Measurements from ENCODE around the gene KHDC1L.

The KHDC1L gene

DNA sequence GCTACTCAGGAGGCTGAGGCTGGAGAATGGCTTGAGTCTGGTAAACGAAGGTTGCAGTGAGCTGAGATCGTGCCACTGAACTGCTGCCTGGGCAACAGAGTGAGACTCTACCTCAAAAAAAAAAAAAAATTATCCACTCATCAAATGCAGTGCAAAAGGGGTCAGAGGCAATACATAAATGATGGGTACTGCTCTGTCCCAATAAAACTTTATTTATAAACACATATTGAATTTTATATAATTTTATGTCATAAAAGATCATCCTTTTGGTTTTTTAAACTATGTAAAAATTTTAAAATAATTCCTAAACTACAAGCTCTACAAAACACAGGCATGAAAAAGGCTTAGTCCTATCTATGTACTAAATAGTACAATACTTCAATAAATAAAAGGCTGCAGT lies 27.4 kb upstream of the KHDC1L start:
- DNase-seq (ENCODE audit: low spot score) = no peak
- in situ Hi-C loops (cut with MboI; ENCODE audit: low sequenced_read_pairs, unreplicated experiment) = no loop called here
- TF ChIP-seq, protein P1, sequence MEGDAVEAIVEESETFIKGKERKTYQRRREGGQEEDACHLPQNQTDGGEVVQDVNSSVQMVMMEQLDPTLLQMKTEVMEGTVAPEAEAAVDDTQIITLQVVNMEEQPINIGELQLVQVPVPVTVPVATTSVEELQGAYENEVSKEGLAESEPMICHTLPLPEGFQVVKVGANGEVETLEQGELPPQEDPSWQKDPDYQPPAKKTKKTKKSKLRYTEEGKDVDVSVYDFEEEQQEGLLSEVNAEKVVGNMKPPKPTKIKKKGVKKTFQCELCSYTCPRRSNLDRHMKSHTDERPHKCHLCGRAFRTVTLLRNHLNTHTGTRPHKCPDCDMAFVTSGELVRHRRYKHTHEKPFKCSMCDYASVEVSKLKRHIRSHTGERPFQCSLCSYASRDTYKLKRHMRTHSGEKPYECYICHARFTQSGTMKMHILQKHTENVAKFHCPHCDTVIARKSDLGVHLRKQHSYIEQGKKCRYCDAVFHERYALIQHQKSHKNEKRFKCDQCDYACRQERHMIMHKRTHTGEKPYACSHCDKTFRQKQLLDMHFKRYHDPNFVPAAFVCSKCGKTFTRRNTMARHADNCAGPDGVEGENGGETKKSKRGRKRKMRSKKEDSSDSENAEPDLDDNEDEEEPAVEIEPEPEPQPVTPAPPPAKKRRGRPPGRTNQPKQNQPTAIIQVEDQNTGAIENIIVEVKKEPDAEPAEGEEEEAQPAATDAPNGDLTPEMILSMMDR (IDR thresholded peaks at IDR 0.05; ENCODE audit: borderline replicate concordance, control extremely low read depth, extremely low read depth, insufficient read depth, missing control alignments) = no peak

DNA sequence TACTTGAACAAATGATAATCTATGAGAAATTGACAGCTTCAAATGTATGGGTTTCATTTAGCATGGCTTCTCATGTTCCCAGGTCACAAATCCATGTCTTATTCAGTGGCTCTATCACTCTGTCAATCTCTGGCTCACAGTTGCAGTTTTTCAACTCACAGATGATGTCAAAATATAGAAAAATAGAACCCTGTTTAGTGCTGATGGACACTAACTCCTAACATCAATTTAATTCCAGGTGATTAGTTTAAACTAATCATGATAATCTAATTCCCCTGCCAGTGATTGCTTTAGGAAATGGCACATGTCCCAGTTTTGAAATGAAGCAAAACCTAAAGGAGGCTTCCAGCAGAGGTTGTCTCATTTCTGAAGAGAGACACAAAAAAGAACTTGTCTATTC lies 24.7 kb upstream of the KHDC1L start:
- no peak for DNase-seq (ENCODE audit: low spot score)
- in situ Hi-C loops (cut with MboI; ENCODE audit: low sequenced_read_pairs, unreplicated experiment) = no loop called here
- TF ChIP-seq, protein P1 (IDR thresholded peaks at IDR 0.05; ENCODE audit: borderline replicate concordance, control extremely low read depth, extremely low read depth, insufficient read depth, missing control alignments) = no peak

DNA sequence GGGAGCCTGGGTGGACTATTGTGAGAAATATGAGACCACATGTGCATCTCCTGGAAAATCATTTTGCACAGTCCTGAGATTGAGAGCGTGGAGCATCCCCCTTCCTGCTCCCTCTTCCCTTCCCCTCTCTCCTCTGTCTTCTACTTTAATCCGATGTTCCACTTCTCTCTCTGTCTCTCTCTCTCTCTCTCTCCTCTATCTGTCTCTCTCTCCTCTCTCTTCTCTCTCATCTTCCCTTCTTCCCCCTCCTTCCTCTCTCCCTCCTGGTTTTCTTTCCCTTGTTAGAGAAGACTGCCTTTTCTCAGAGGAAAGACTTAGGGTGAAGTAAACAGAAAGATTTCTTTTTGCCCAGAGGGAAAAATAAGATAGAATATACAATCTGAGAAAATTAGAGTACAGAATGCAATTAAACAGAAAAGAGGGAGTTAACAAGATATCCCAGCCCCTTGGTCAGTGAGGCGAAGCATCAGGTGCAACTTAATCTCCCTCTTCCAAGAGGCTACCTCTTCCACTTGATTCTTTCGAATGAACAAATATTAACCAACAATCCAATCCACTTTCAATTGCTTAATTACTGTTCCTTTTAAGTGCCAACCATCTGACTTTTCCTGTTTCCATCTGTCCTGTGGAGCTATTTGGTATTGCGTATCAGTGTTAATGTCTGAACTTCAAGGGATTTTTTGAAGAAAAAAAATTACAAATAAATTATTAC lies 23.1 kb upstream of the KHDC1L start:
- TF ChIP-seq, protein P1 (IDR thresholded peaks at IDR 0.05; ENCODE audit: borderline replicate concordance, control extremely low read depth, extremely low read depth, insufficient read depth, missing control alignments) = no peak
- in situ Hi-C loops (cut with MboI; ENCODE audit: low sequenced_read_pairs, unreplicated experiment) = no loop called here
- DNase-seq (ENCODE audit: low spot score) = no peak

DNA sequence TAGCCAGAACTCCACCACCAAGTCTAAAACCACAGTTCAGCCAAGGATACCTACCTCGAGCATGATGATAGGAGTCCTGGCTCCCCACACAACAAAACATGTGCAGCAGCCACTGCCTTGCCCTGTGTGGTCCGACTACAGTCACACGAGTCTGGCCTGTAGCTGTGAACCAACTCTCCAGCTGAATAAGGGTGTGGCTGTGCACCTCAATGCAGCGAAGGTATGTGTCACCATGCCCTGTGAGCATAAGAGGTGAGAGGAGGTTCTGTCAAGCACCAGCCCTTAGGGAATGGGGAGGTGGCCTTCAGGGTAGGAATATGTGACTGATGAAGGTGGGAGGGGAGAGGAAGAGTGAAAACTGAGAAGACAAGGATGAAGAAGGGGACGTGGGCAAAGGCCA lies 16.7 kb upstream of the KHDC1L start:
- in situ Hi-C loops (cut with MboI; ENCODE audit: low sequenced_read_pairs, unreplicated experiment) = no loop called here
- TF ChIP-seq, protein P1 (IDR thresholded peaks at IDR 0.05; ENCODE audit: borderline replicate concordance, control extremely low read depth, extremely low read depth, insufficient read depth, missing control alignments) = no peak
- no peak for DNase-seq (ENCODE audit: low spot score)

DNA sequence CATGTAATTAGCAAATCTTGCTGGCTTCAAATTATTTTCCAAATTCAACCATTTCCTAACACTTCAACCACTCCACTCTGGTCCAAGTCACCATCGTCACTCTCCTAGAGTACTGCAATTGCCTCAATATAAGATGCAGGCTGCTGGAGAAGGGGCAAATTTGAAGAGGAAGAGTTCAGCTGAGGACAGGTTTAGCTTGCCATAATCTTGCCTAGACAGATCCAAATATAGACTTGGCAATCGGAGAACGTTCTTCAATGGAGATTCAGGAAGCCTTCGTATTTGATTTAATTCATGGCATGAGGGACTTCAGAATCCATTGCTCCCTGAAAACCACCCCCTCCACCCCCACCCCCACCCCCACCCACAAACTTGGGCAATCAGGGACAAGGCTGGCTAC lies 15.4 kb upstream of the KHDC1L start:
- TF ChIP-seq, protein P1 (IDR thresholded peaks at IDR 0.05; ENCODE audit: borderline replicate concordance, control extremely low read depth, extremely low read depth, insufficient read depth, missing control alignments) = no peak
- in situ Hi-C loops (cut with MboI; ENCODE audit: low sequenced_read_pairs, unreplicated experiment) = no loop called here
- DNase-seq (ENCODE audit: low spot score) = no peak

DNA sequence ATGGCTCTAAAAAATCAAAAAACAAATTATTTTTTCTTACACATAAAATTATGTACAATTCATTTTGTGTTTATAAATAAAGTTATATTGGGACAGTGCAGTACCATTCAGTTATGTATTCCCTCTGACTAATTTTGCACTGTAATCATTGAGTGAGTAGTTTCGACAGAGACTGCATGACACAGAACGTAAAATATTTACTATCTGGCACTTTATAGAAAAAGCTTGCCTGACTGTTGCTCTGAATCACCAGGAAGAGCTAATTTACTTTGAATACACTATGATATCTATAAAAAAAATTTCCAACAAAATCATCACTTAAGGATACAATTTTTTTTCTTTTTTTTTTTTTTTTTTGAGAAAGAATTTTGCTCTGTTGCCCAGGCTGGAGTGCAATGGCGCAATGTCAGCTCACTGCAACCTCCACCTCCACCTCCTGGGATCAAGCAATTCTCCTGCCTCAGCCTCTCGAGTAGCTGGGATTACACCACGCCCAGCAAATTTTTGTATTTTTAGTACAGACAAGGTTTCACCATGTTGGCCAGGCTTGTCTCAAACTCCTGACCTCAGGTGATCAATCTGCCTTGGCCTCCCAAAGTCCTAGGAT lies 11.0 kb upstream of the KHDC1L start:
- TF ChIP-seq, protein P1 (IDR thresholded peaks at IDR 0.05; ENCODE audit: borderline replicate concordance, control extremely low read depth, extremely low read depth, insufficient read depth, missing control alignments) = no peak
- DNase-seq (ENCODE audit: low spot score) = no peak
- in situ Hi-C loops (cut with MboI; ENCODE audit: low sequenced_read_pairs, unreplicated experiment) = no loop called here

Data from GM13976 (cell line).